Aorta (tissue), 5 donors: Measurements from ENCODE around the gene CACNA1S. TPM values are rescaled to one million over a fixed set of nuclear protein-coding genes. Genes with fewer than 3 reads are reported as not detected.

Source experiments
- ATAC-seq: fragments of 200-7000 bp; cut with Tn5 transposase; one replicate; pipeline ENCODE4 v1.9.1; 2022; ENCODE audit warnings: moderate library complexity; ENCODE audit not compliant: low FRiP score
- DNase-seq, 2 donors: peaks; one replicate each; pipeline ENCODE4 v3.0.0-alpha.2; 2020
- H3K27ac ChIP-seq, 2 donors: one replicate each; pipeline ENCODE4 v1.5.1; 2013; ENCODE audit warnings: low read length in 2 of 2, mild to moderate bottlenecking in 2 of 2, moderate library complexity in 2 of 2, control low read depth in 1 of 2, inconsistent platforms in 1 of 2, low read depth in 1 of 2
- H3K27me3 ChIP-seq, 2 donors: one replicate each; pipeline ENCODE4 v1.6.1; 2013; ENCODE audit warnings: control low read depth in 1 of 2, low read length in 1 of 2, mild to moderate bottlenecking in 1 of 2, moderate library complexity in 1 of 2; ENCODE audit not compliant: insufficient read depth in 2 of 2, control insufficient read depth in 1 of 2
- H3K36me3 ChIP-seq, 2 donors: one replicate each; pipeline ENCODE4 v1.6.1; 2013; ENCODE audit warnings: control low read depth in 1 of 2, low read length in 1 of 2, mild to moderate bottlenecking in 1 of 2; ENCODE audit not compliant: insufficient read depth in 2 of 2, control insufficient read depth in 1 of 2
- H3K4me1 ChIP-seq, 2 donors: one replicate each; pipeline ENCODE4 v1.6.1; 2013; ENCODE audit warnings: low read length in 2 of 2, control low read depth in 1 of 2, mild to moderate bottlenecking in 1 of 2, moderate library complexity in 1 of 2; ENCODE audit not compliant: insufficient read depth in 2 of 2, control insufficient read depth in 1 of 2
- H3K4me3 ChIP-seq, 2 donors: one replicate each; pipeline ENCODE4 v1.5.1; 2013; ENCODE audit warnings: low read length in 2 of 2, control low read depth in 1 of 2, mild to moderate bottlenecking in 1 of 2
- H3K9me3 ChIP-seq: one replicate; pipeline ENCODE4 v1.6.1; 2013; ENCODE audit warnings: mild to moderate bottlenecking, low read length; ENCODE audit not compliant: control insufficient read depth
- WGBS, 2 donors: extraction: QIAGEN DNeasy Blood & Tissue Kit; methylation state at CpG; one replicate each; pipeline ENCODE4 v1.1.7; 2013; 5-methylcytosine and 5-hydroxymethylcytosine counted together
- intact Hi-C, 2 donors: fragments of 100-400 bp; cut with DNase I; formaldehyde crosslinking; loops; one replicate each; pipeline versions ENCODE4 v1.14.2 to v1.15.0; 2022
- polyA plus RNA-seq, 2 donors: library from polyadenylated mRNA; stranded (reverse); fragments of 200-250 nt; gene quantifications; one replicate each; pipeline ENCODE4 v1.2.3, GENCODE V29; 2013
- total RNA-seq, 2 donors: library from RNA; stranded (reverse); fragmentation: NEBNext Ultra II Directional; extraction: Animal tissue kit (Norgen Biotek cat#: 25700); gene quantifications; one replicate each; pipeline ENCODE4 v1.2.1, GENCODE V29; 2021
- donor health status: healthy with polysubstance abuse.
- donor health status: Bipolar disorder and iron deficiency.
- donor health status: DM: no; HTN: no; CAD: no.
- donor health status: DM: no; HTN: no; CAD: no.
- donor health status: DM: yes; HTN: yes; CAD: no.

Gene CACNA1S
- total and polyA plus RNA-seq, 4 donors, result not detected

DNA sequence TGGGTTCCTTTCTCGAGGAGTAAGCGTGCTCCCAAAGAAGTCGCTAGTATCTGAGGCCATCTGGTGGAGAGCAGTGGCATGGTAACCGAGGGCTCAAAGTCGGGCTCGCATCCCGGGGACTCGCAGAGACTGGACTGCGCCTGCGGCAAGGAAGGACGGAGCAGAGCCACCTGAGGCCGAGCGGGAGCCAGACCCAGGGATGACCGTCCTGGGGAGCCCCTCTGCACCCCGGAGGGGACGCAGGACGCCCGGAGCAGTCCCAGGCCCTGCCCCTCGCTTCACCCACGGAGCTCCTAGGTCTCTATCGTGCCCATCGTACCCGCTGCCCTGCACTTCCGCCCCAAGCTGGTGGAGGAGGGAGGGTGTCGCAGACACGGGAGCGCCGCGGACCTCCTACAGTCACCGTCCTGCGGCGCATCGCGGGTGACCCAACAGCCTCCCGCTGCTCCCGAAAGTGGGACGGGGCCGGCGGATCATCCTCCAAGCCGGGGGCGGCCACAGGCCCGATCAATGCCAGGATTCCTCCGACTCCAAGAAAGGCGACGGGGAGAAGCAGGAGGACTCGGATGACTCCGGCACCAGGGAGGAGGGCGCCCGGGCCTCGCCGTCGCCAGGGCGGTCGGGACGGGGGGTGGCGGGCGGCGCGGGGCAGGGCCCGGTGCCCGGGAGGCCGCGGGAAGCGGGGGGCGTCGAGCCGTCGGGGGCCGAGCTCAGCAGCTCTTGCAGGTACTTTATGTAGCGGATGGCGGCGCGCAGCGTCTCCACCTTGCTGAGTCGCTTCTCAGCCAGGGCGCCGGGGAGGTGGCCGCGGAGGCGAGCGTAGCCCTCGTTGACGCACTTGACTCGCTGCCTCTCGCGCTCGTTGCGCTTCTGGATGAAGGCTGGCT is 2.3 kb upstream of the CACNA1S start:
- 3% methylated on average over 74 to 88 of the region's 88 CpGs for WGBS, 2 donors
- Histone ChIP-seq H3K36me3 (no peaks in the 10 kb centered on the region), H3K27me3 (no peaks in the 10 kb centered on the region), H3K9me3 (no peaks in the 10 kb centered on the region), H3K4me3 (peak overlapping the region; percentile 18 to 38), H3K27ac (no peak overlapping the region), H3K4me1 (no peaks in the 10 kb centered on the region)
- DNase-seq, result peak; percentile 90 to 94
- ATAC-seq, result peak; percentile 93
- intact Hi-C loops, result loop anchor here (5.0 to 10.0 kb wide), 4 partner anchors 67 to 490 kb away; partner anchors contain the start of genes KIF14 (in 1 of the 2) and KIF21B (in 1 of the 2)

GRCh38 chr1:201113451-201114244 is 1.4 kb upstream of the CACNA1S start:
- 38 to 39% methylated on average over 17 of the region's 17 CpGs for WGBS, 2 donors
- Histone ChIP-seq H3K9me3 (no peaks in the 10 kb centered on the region), H3K4me1 (no peaks in the 10 kb centered on the region), H3K27me3 (no peaks in the 10 kb centered on the region), H3K4me3 (no peak overlapping the region), H3K36me3 (no peaks in the 10 kb centered on the region), H3K27ac (no peak overlapping the region)
- DNase-seq, result peak in 1 of 2 donors; percentile 4
- ATAC-seq, result no peak
- intact Hi-C loops, result loop anchor here (2.0 to 10.0 kb wide), 5 partner anchors 66 to 489 kb away; partner anchors contain the start of genes KIF14 (in 1 of the 2) and KIF21B (in 1 of the 2)

DNA sequence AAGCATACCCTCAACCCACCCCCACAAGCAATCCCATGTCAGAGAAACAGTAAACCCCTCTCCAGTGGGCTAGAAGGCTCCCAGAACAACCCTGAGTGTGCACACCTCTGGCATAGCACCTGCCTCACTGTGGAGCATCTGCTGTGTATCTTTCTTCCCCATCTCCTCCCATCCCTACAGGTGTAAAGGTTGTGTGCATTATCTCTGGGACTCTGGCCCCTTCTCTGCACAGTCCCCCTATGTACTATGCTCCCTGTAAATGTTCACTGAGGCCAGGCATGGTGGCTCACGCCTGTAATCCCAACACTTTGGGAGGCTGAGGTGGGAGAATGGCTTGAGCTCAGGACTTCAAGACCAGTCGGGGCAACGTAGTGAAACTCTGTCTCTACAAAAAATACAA is 700 bp upstream of the CACNA1S start:
- no peak overlapping the region for H3K4me3 ChIP-seq
- WGBS, 2 donors, result 84 to 95% methylated on average over 3 of the region's 3 CpGs
- ATAC-seq (no peak), DNase-seq (no peak)
- no peaks in the 10 kb centered on the region for H3K9me3 ChIP-seq
- intact Hi-C loops, result loop anchor here (2.0 to 10.0 kb wide), 5 partner anchors 66 to 488 kb away; partner anchors contain the start of genes KIF14 (in 1 of the 2) and KIF21B (in 1 of the 2)
- no peaks in the 10 kb centered on the region for H3K36me3 ChIP-seq
- H3K27ac ChIP-seq, result no peak overlapping the region
- H3K4me1 ChIP-seq, result no peaks in the 10 kb centered on the region
- no peaks in the 10 kb centered on the region for H3K27me3 ChIP-seq

- no peak overlapping the region for H3K27ac ChIP-seq
- no peaks in the 10 kb centered on the region for H3K27me3 ChIP-seq
- peak in 1 of 2 donors; percentile 15 for DNase-seq
- 86 to 93% methylated on average over 1 to 3 of the region's 3 CpGs for WGBS, 2 donors
- intact Hi-C loops, result loop anchor here (2.0 to 10.0 kb wide), 5 partner anchors 64 to 487 kb away; partner anchors contain the start of genes KIF14 (in 1 of the 2) and KIF21B (in 1 of the 2)
- no peak overlapping the region for H3K4me3 ChIP-seq
- H3K4me1 ChIP-seq, result no peaks in the 10 kb centered on the region
- H3K9me3 ChIP-seq, result no peaks in the 10 kb centered on the region
- ATAC-seq, result no peak
- no peaks in the 10 kb centered on the region for H3K36me3 ChIP-seq
Observed at GRCh38 chr1:201111672-201112071, 554 bp downstream of the CACNA1S start.

DNA sequence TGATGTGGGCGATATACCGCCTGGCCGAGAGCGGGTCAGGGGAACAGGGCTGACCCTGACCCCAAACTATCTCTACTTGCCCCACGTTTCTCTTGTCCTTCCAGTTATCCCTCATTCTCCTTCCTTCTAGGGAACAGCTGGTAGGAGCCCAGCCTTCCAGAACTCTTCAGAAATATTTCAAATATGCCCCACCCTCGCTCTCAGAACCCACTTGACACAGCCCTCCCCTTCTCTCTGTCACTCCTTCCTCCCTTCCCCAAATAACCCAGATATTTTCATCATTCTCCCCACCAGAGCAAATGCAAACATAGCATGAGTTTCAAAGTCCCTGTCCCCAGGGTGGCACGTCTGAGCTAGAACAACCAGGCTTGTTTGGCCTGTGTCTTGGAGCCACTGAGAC is 1.1 kb downstream of the CACNA1S start:
- Histone ChIP-seq H3K27ac (no peak overlapping the region), H3K9me3 (no peaks in the 10 kb centered on the region), H3K27me3 (no peaks in the 10 kb centered on the region), H3K4me3 (no peak overlapping the region), H3K4me1 (no peaks in the 10 kb centered on the region), H3K36me3 (no peaks in the 10 kb centered on the region)
- ATAC-seq, result no peak
- WGBS, 2 donors, result 85% methylated on average over 7 of the region's 7 CpGs
- no peak for DNase-seq
- intact Hi-C loops, result loop anchor here (5.0 to 10.0 kb wide), 4 partner anchors 64 to 486 kb away; partner anchors contain the start of genes KIF14 (in 1 of the 2) and KIF21B (in 1 of the 2)

- Histone ChIP-seq H3K27ac (no peak overlapping the region), H3K36me3 (no peaks in the 10 kb centered on the region), H3K9me3 (no peaks in the 10 kb centered on the region), H3K4me1 (no peaks in the 10 kb centered on the region), H3K27me3 (no peaks in the 10 kb centered on the region), H3K4me3 (no peak overlapping the region)
- no peak for DNase-seq
- WGBS, 2 donors, result 93 to 99% methylated on average over 5 of the region's 5 CpGs
- no peak for ATAC-seq
- intact Hi-C loops, result loop anchor here (5.0 to 10.0 kb wide), 4 partner anchors 63 to 486 kb away; partner anchors contain the start of genes KIF14 (in 1 of the 2) and KIF21B (in 1 of the 2)
Observed at GRCh38 chr1:201110616-201111015, 1.6 kb downstream of the CACNA1S start.

GRCh38 chr1:201110138-201110537 is 2.1 kb downstream of the CACNA1S start:
- 91 to 95% methylated on average over 10 of the region's 10 CpGs for WGBS, 2 donors
- H3K4me1 ChIP-seq, result no peaks in the 10 kb centered on the region
- H3K4me3 ChIP-seq, result no peak overlapping the region
- ATAC-seq (no peak), DNase-seq (no peak)
- no peaks in the 10 kb centered on the region for H3K27me3 ChIP-seq
- H3K27ac ChIP-seq, result no peak overlapping the region
- H3K36me3 ChIP-seq, result no peaks in the 10 kb centered on the region
- intact Hi-C loops, result loop anchor here (5.0 to 10.0 kb wide), 4 partner anchors 63 to 485 kb away; partner anchors contain the start of genes KIF14 (in 1 of the 2) and KIF21B (in 1 of the 2)
- H3K9me3 ChIP-seq, result no peaks in the 10 kb centered on the region

DNA sequence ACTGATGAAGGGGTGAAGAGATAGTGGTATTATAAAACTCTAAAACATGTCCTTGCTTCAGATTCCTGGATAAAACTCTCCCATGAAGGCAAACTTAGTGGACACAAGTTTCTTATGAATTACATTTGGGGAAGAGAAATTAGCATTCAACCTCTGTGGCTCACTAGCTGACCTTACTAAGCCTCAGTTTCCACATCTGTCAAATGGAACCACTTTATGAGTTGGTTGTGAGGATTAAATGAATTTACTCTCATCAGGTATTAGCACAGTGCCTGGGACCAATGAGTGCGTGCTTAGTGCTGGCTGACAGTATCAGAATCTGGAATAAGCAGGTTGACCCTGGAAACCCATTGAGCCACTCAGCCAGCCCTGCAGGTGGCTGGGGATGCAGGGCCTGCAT is 2.6 kb downstream of the CACNA1S start:
- 94 to 96% methylated on average over 1 of the region's 1 CpG for WGBS, 2 donors
- H3K27ac ChIP-seq, result no peak overlapping the region
- no peak for ATAC-seq

More for the DNA sequence above, 2.6 kb downstream of the CACNA1S start:
- Histone ChIP-seq H3K27me3 (no peaks in the 10 kb centered on the region), H3K4me3 (no peak overlapping the region), H3K9me3 (no peaks in the 10 kb centered on the region), H3K36me3 (no peaks in the 10 kb centered on the region), H3K4me1 (no peaks in the 10 kb centered on the region)
- no peak for DNase-seq
- intact Hi-C loops, result loop anchor here (5.0 to 10.0 kb wide), 4 partner anchors 62 to 485 kb away; partner anchors contain the start of genes KIF14 (in 1 of the 2) and KIF21B (in 1 of the 2)
